HFFc6 (cell line): ENCODE measurements around the gene IL1F10. TPM values are rescaled to one million over a fixed set of nuclear protein-coding genes. Genes with fewer than 3 reads are reported as not detected.

ENCODE experiments used
- DNase-seq: peaks from one replicate; pipeline ENCODE4 v3.0.0-alpha.2; 2018
- H3K27ac Mint-ChIP-seq: 2 replicates; pipeline ENCODE4 v1.8.0; 2020; ENCODE audit warnings: mild to moderate bottlenecking, mixed read lengths
- H3K27me3 Mint-ChIP-seq: 2 replicates; pipeline ENCODE4 v1.8.0; 2021; ENCODE audit warnings: mild to moderate bottlenecking, moderate library complexity, mixed read lengths; ENCODE audit not compliant: insufficient read depth
- H3K36me3 Mint-ChIP-seq: 2 replicates; pipeline ENCODE4 v1.8.0; 2021; ENCODE audit warnings: low read depth, mixed read lengths
- H3K4me1 Mint-ChIP-seq: 2 replicates; pipeline ENCODE4 v1.8.0; 2020; ENCODE audit warnings: low read depth, mixed read lengths
- H3K4me3 Mint-ChIP-seq: 2 replicates; pipeline ENCODE4 v1.8.0; 2020; ENCODE audit warnings: mild to moderate bottlenecking, moderate library complexity, mixed read lengths
- H3K9me3 Mint-ChIP-seq: 2 replicates; pipeline ENCODE4 v1.8.0; 2020; ENCODE audit warnings: mild to moderate bottlenecking, mixed read lengths
- total RNA-seq, 6 experiments: library from RNA; stranded (reverse); fragmentation: NEBNext Ultra II Directional; extraction: Animal tissue kit (Norgen Biotek cat#: 25700); gene quantifications; 2 replicates in 1 of 6; 3 replicates in 5 of 6; pipeline ENCODE4 v1.2.3, GENCODE V29; 2021
- TF ChIP-seq, protein P1 (sequence below): fragments of 200-600 bp; sonication (generic); IDR thresholded peaks from 2 replicates; pipeline ENCODE4 v1.5.0; 2021; ENCODE audit warnings: antibody characterized with exemption, mild to moderate bottlenecking

The IL1F10 gene
- total RNA-seq, 6 experiments from 2014 or later: not detected

GRCh38 chr2:113058411-113058994 is 9.3 kb upstream of the IL1F10 start:
- H3K27me3 Mint-ChIP-seq: peaks cover 29% of the 10 kb centered on the region
- H3K36me3 Mint-ChIP-seq: peaks cover 9% of the 10 kb centered on the region
- H3K9me3 Mint-ChIP-seq: peaks cover 27% of the 10 kb centered on the region
- no peak for DNase-seq
- H3K4me1 Mint-ChIP-seq: no peaks in the 10 kb centered on the region
- no peak overlapping the region for H3K27ac Mint-ChIP-seq
- TF ChIP-seq, protein P1, sequence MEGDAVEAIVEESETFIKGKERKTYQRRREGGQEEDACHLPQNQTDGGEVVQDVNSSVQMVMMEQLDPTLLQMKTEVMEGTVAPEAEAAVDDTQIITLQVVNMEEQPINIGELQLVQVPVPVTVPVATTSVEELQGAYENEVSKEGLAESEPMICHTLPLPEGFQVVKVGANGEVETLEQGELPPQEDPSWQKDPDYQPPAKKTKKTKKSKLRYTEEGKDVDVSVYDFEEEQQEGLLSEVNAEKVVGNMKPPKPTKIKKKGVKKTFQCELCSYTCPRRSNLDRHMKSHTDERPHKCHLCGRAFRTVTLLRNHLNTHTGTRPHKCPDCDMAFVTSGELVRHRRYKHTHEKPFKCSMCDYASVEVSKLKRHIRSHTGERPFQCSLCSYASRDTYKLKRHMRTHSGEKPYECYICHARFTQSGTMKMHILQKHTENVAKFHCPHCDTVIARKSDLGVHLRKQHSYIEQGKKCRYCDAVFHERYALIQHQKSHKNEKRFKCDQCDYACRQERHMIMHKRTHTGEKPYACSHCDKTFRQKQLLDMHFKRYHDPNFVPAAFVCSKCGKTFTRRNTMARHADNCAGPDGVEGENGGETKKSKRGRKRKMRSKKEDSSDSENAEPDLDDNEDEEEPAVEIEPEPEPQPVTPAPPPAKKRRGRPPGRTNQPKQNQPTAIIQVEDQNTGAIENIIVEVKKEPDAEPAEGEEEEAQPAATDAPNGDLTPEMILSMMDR: no peak
- no peak overlapping the region for H3K4me3 Mint-ChIP-seq

DNA sequence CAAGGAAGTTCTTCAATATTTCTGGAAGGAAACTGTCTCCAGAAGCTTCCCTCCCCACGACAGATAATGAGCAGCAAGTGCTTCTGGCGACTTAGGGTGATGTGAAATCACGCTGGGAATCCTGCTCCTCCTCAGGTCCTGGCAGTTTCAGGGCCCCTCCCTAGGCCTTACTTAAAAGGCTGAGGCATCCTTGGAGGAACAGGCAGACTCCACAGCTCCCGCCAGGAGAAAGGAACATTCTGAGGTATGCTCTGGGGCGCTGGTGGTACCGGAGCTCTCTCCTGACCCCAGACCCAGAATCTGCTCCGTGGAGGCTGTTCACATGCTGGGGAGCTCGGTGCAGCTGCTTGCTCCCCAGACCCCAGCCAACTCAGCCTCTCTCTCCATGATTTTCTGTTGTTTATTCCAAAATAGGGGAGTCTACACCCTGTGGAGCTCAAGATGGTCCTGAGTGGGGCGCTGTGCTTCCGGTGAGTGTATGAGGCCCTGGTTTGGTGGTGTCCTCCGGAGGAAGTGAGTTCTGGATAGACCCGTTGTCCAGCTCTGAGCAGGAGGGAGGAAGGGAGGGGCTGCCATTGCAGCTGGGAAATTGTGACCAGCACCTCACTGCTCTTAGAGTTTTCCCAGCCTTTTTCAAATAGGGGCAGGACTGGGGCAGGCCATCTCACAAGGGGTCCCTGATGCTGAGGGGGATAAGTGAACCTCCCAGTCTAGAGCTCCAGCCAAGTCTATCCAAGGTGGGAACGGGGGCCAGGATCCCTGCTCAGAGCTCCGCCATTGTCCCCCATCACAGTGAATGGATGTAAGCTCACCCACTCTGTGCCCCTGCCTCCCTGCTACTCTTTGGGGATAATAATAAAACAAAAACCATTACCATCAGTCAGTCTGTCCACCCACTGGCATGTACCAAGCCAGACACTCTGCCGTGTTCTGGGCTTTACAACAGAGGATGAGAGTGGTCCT is 8.5 kb upstream of the IL1F10 start, which contains the start of gene IL36RN:
IL36RN (plus strand) TSS at position 201 of the 963 bp plus-strand sequence; CDS start at position 442, 241 bp downstream.
- H3K27ac Mint-ChIP-seq: no peak within 1 kb of the TSS

GRCh38 chr2:113060396-113060795 is 7.4 kb upstream of the IL1F10 start:
- no peak for DNase-seq
- H3K27me3 Mint-ChIP-seq: peaks cover 31% of the 10 kb centered on the region
- no peaks in the 10 kb centered on the region for H3K4me1 Mint-ChIP-seq
- TF ChIP-seq, protein P1: no peak
- H3K27ac Mint-ChIP-seq: no peak overlapping the region
- H3K36me3 Mint-ChIP-seq: no peaks in the 10 kb centered on the region
- H3K4me3 Mint-ChIP-seq: no peak overlapping the region
- H3K9me3 Mint-ChIP-seq: peaks cover 14% of the 10 kb centered on the region

More for the DNA sequence above, 8.5 kb upstream of the IL1F10 start, which contains the start of gene IL36RN:
- H3K9me3 Mint-ChIP-seq: peaks cover 21% of the 10 kb centered on the region
- H3K27me3 Mint-ChIP-seq: peaks cover 33% of the 10 kb centered on the region
- DNase-seq: no peak
- H3K36me3 Mint-ChIP-seq: peaks cover 3% of the 10 kb centered on the region; the same call in 1 of the 2 replicates
- no peak within 1 kb of the TSS for H3K4me3 Mint-ChIP-seq
- H3K4me1 Mint-ChIP-seq: no peaks in the 10 kb centered on the region
- TF ChIP-seq, protein P1: no peak

DNA sequence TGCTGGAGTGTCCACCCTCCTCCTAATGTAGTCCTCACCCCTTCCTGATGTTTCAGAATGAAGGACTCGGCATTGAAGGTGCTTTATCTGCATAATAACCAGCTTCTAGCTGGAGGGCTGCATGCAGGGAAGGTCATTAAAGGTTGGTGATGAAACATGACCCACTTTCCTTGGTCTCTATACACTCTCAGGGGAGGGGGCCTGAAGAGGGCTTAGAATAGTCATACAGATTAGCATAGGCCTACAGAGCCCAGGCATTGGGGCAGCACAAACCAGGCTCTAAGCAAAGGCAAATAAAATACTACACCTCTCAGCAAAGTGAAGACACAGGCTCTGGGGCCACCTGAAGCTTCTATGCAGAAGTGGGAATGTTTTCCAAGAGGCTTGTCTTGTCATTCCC is 7.0 kb upstream of the IL1F10 start:
- H3K4me3 Mint-ChIP-seq: no peak overlapping the region
- TF ChIP-seq, protein P1: no peak
- peaks cover 28% of the 10 kb centered on the region for H3K27me3 Mint-ChIP-seq
- H3K9me3 Mint-ChIP-seq: peaks cover 10% of the 10 kb centered on the region
- no peaks in the 10 kb centered on the region for H3K4me1 Mint-ChIP-seq
- no peak for DNase-seq
- H3K36me3 Mint-ChIP-seq: no peaks in the 10 kb centered on the region
- H3K27ac Mint-ChIP-seq: no peak overlapping the region

DNA sequence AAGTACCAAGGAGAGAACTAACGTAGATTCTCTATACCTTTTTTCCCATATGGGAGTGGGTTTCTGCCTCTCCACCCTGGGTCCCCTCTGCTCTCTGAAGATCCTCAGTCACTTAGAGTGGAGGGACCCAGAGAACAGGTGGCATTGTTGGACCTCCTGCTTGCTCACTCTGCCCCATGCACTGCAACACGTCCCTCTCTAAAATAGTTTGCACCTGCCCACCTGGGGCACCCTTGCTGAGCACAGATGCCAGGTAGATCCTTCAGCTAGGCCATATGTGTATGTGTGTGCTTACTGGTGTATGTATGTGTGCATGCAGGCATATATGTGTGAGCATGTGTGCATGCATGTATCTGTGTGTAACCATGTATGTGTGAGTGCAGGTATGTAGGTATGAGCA is 6.5 kb upstream of the IL1F10 start:
- no peak overlapping the region for H3K27ac Mint-ChIP-seq
- peaks cover 5% of the 10 kb centered on the region for H3K9me3 Mint-ChIP-seq
- H3K4me3 Mint-ChIP-seq: no peak overlapping the region
- TF ChIP-seq, protein P1: no peak
- no peaks in the 10 kb centered on the region for H3K4me1 Mint-ChIP-seq
- H3K36me3 Mint-ChIP-seq: no peaks in the 10 kb centered on the region
- H3K27me3 Mint-ChIP-seq: peaks cover 28% of the 10 kb centered on the region
- no peak for DNase-seq
